Psoas muscle (tissue), 8 donors: Measurements from ENCODE around the gene CADPS. TPM values are rescaled to one million over a fixed set of nuclear protein-coding genes. Genes with fewer than 3 reads are reported as not detected.

ENCODE experiments used
- ATAC-seq, 4 donors: fragments of 200-7000 bp; cut with Tn5 transposase; one replicate each; pipeline ENCODE4 v1.9.1; 2020; ENCODE audit warnings: moderate library complexity in 3 of 4, mild to moderate bottlenecking in 2 of 4
- DNase-seq, 2 donors: peaks; one replicate each; pipeline ENCODE4 v3.0.0-alpha.2; 2020
- H3K27ac ChIP-seq: fragments of 200-600 bp; one replicate; pipeline ENCODE4 v1.8.0; 2022
- H3K27me3 ChIP-seq, 3 donors: fragments of 200-600 bp in 1 of 3; one replicate each; pipeline versions ENCODE4 v1.6.1 to v1.8.0; 2013 to 2022; ENCODE audit warnings: low read length in 2 of 3, mild to moderate bottlenecking in 2 of 3, moderate library complexity in 1 of 3; ENCODE audit not compliant: insufficient read depth in 3 of 3
- H3K36me3 ChIP-seq, 2 donors: fragments of 200-600 bp in 1 of 2; one replicate each; pipeline versions ENCODE4 v1.6.1 to v1.8.0; 2013 to 2022; ENCODE audit warnings: low read depth in 1 of 2, mild to moderate bottlenecking in 1 of 2, moderate library complexity in 1 of 2; ENCODE audit not compliant: insufficient read depth in 1 of 2
- H3K4me1 ChIP-seq: fragments of 200-600 bp; one replicate; pipeline ENCODE4 v1.8.0; 2022
- H3K4me3 ChIP-seq: fragments of 200-600 bp; one replicate; pipeline ENCODE4 v1.8.0; 2022; ENCODE audit warnings: mild to moderate bottlenecking
- H3K9me3 ChIP-seq: fragments of 200-600 bp; one replicate; pipeline ENCODE4 v1.8.0; 2022
- CTCF ChIP-seq: fragments of 200-600 bp; IDR thresholded peaks from one replicate; pipeline ENCODE4 v1.8.0; 2022; ENCODE audit warnings: antibody characterized with exemption
- WGBS, 3 donors: extraction: QIAGEN DNeasy Blood & Tissue Kit; methylation state at CpG; one replicate each; pipeline versions ENCODE4 v1.1.6 to v1.1.7; 2013; 5-methylcytosine and 5-hydroxymethylcytosine counted together
- intact Hi-C, 2 donors: fragments of 100-400 bp; cut with DNase I; formaldehyde crosslinking; loops; one replicate each; pipeline versions ENCODE4 v1.11.0 to v1.14.2; 2022
- polyA plus RNA-seq, 3 donors: library from polyadenylated mRNA; stranded (reverse); fragments of 200-250 nt; gene quantifications; one replicate each; pipeline ENCODE4 v1.2.3, GENCODE V29; 2013
- total RNA-seq, 4 donors: library from RNA; stranded (reverse); fragmentation: NEBNext Ultra II Directional in 2 of 4; extraction: Animal tissue kit (Norgen Biotek cat#: 25700) in 2 of 4; gene quantifications; one replicate each; pipeline versions ENCODE4 v1.2.1 to v1.2.4, GENCODE V29; 2021 to 2023
- donor health status: healthy with polysubstance abuse.
- donor health status: DM: no; HTN: no; CAD: no; lungs with moderate emphysema.
- donor health status: Bipolar disorder and iron deficiency.
- donor health status: healthy.
- donor health status: DM: yes; HTN: yes; CAD: no.
- donor health status: DM: no; HTN: no; CAD: no.
- donor health status: DM: no; HTN: no; CAD: no.
- donor health status: DM: yes; HTN: yes; CAD: no.

Gene CADPS
- total and polyA plus RNA-seq, 7 donors = 0.01 to 0.07 (median 0.04) TPM; not detected in 4

GRCh38 chr3:62621176-62621575, 254.0 kb downstream of the CADPS start:
- DNase-seq (no peak), ATAC-seq (no peak)
- WGBS, 3 donors = 62 to 73% (median 69%) methylated on average over 3 of the region's 3 CpGs
- Histone ChIP-seq H3K27me3 (no peaks in the 10 kb centered on the region), H3K4me3 (no peak overlapping the region), H3K27ac (no peak overlapping the region), H3K36me3 (no peaks in the 10 kb centered on the region), H3K9me3 (no peaks in the 10 kb centered on the region), H3K4me1 (no peaks in the 10 kb centered on the region)
- intact Hi-C loops = loop anchor here (10.0 kb wide), 2 partner anchors 604 to 1194 kb away; partner anchors contain the start of gene C3orf49 (in 1 of the 2)
- no peak for TF ChIP-seq CTCF

GRCh38 chr3:62615258-62615849, 259.9 kb downstream of the CADPS start:
- Histone ChIP-seq H3K27me3 (no peaks in the 10 kb centered on the region), H3K4me1 (no peaks in the 10 kb centered on the region), H3K9me3 (no peaks in the 10 kb centered on the region), H3K27ac (no peak overlapping the region), H3K4me3 (no peak overlapping the region), H3K36me3 (no peaks in the 10 kb centered on the region)
- 15 to 19% (median 18%) methylated on average over 5 of the region's 5 CpGs for WGBS, 3 donors
- DNase-seq (no peak), ATAC-seq (no peak)
- intact Hi-C loops = loop anchor here in 1 of 2 donors (5.0 kb wide), 1 partner anchor 1202 kb away; the partner anchor contains the start of gene C3orf49
- TF ChIP-seq CTCF = no peak

GRCh38 chr3:62614527-62614926, 260.7 kb downstream of the CADPS start:
- WGBS, 3 donors = 81 to 94% (median 83%) methylated on average over 1 of the region's 1 CpG
- H3K4me1 ChIP-seq = no peaks in the 10 kb centered on the region
- H3K27me3 ChIP-seq = no peaks in the 10 kb centered on the region
- TF ChIP-seq CTCF = no peak
- DNase-seq (no peak), ATAC-seq (no peak)
- intact Hi-C loops = no loop called here
- no peaks in the 10 kb centered on the region for H3K9me3 ChIP-seq
- no peak overlapping the region for H3K27ac ChIP-seq
- no peaks in the 10 kb centered on the region for H3K36me3 ChIP-seq
- no peak overlapping the region for H3K4me3 ChIP-seq

- no peak overlapping the region for H3K27ac ChIP-seq
- TF ChIP-seq CTCF = no peak
- no peaks in the 10 kb centered on the region for H3K9me3 ChIP-seq
- no peaks in the 10 kb centered on the region for H3K36me3 ChIP-seq
- H3K27me3 ChIP-seq = no peaks in the 10 kb centered on the region
- no peaks in the 10 kb centered on the region for H3K4me1 ChIP-seq
- DNase-seq (no peak), ATAC-seq (no peak)
- no peak overlapping the region for H3K4me3 ChIP-seq
- intact Hi-C loops = no loop called here
- 95 to 99% (median 96%) methylated on average over 3 of the region's 3 CpGs for WGBS, 3 donors
Measured at GRCh38 chr3:62611541-62612240, 263.5 kb downstream of the CADPS start.
